SK-N-SH (cell line): ENCODE measurements around the gene RNF7. TPM values are rescaled to one million over a fixed set of nuclear protein-coding genes. Genes with fewer than 3 reads are reported as not detected.
"Not testable (repeated sequence)": the region's sequence is repeated elsewhere in the genome, so short reads cannot be mapped to it uniquely, and the experiment has no call there.

Source experiments
- CTCF ChIA-PET: fragments of 300-600, 350-600 bp; formaldehyde crosslinking; extraction: SDS; loops from one replicate; lab custom pipeline; 2021; lab: Yijun Ruan, JAX
- POLR2A ChIA-PET: fragments of 350-600 bp; sonication (Branson Sonifier 250); formaldehyde crosslinking; extraction: SDS; loops from one replicate; lab custom pipeline; 2020; ENCODE audit warnings: antibody characterized with exemption, inconsistent platforms; lab: Yijun Ruan, JAX
- DNase-seq: peaks from one replicate; pipeline ENCODE4 v3.0.0; 2012
- H2AFZ ChIP-seq: fragments of 200-600 bp; sonication (generic); 2 replicates; pipeline ENCODE4 v1.8.1; 2016; ENCODE audit warnings: antibody characterized with exemption, mild to moderate bottlenecking, low read depth
- H3F3A ChIP-seq: fragments of 200-600 bp; sonication (generic); replicated peaks from 2 replicates; pipeline ENCODE3; 2016; ENCODE audit warnings: antibody characterized with exemption, mild to moderate bottlenecking; ENCODE audit not compliant: insufficient read depth
- H3K27ac ChIP-seq, 2 experiments: fragments of 200-500 bp in 1 of 2; fragments of 200-600 bp in 1 of 2; sonication (Bioruptor generic) in 1 of 2; sonication (generic), shearing (Covaris generic) in 1 of 2; 2 replicates each; pipeline versions ENCODE4 v1.5.1 to v1.6.1; 2014 to 2016; ENCODE audit warnings: low read depth in 2 of 2, inconsistent platforms in 1 of 2, low read length in 1 of 2, mild to moderate bottlenecking in 1 of 2, mixed read lengths in 1 of 2
- H3K27me3 ChIP-seq: fragments of 200-600 bp; sonication (generic), shearing (Covaris generic); 2 replicates; pipeline ENCODE4 v1.6.1; 2016; ENCODE audit warnings: mixed run types; ENCODE audit not compliant: insufficient read depth
- H3K36me3 ChIP-seq, 2 experiments: fragments of 200-500 bp in 1 of 2; fragments of 200-600 bp in 1 of 2; sonication (Bioruptor generic) in 1 of 2; sonication (generic) in 1 of 2; replicated peaks in 1 of 2; 2 replicates each; pipeline versions ENCODE3 to v1.5.1; 2014 to 2016; ENCODE audit warnings: low read length in 1 of 2, mild to moderate bottlenecking in 1 of 2; ENCODE audit not compliant: insufficient read depth in 2 of 2, control insufficient read depth in 1 of 2
- H3K4me1 ChIP-seq, 2 experiments: fragments of 200-500 bp in 1 of 2; fragments of 200-600 bp in 1 of 2; sonication (Bioruptor generic) in 1 of 2; sonication (generic), shearing (Covaris generic) in 1 of 2; 2 replicates each; pipeline versions ENCODE4 v1.5.1 to v1.6.1; 2014 to 2016; ENCODE audit warnings: low read depth in 1 of 2, low read length in 1 of 2, mixed run types in 1 of 2; ENCODE audit not compliant: insufficient read depth in 2 of 2, control insufficient read depth in 1 of 2
- H3K4me2 ChIP-seq: fragments of 200-600 bp; sonication (generic), shearing (Covaris generic); 2 replicates; pipeline ENCODE4 v1.6.1; 2017; ENCODE audit warnings: mixed run types
- H3K4me3 ChIP-seq, 2 experiments: fragments of 200-500 bp in 1 of 2; fragments of 200-600 bp in 1 of 2; sonication (Bioruptor generic) in 1 of 2; sonication (generic), shearing (Covaris generic) in 1 of 2; 2 replicates each; pipeline versions ENCODE4 v1.5.1 to v1.8.1; 2014 to 2016; ENCODE audit warnings: low read depth in 2 of 2, inconsistent platforms in 1 of 2, low read length in 1 of 2, mild to moderate bottlenecking in 1 of 2, mixed read lengths in 1 of 2, moderate library complexity in 1 of 2
- H3K79me2 ChIP-seq: fragments of 200-600 bp; sonication (generic); 2 replicates; pipeline ENCODE4 v1.8.1; 2017; ENCODE audit warnings: mild to moderate bottlenecking; ENCODE audit not compliant: insufficient read depth
- H3K9ac ChIP-seq: fragments of 200-600 bp; sonication (generic); 2 replicates; pipeline ENCODE4 v1.6.1; 2017; ENCODE audit warnings: mixed run types
- H3K9me2 ChIP-seq: fragments of 200-600 bp; sonication (generic); 2 replicates; pipeline ENCODE4 v1.6.1; 2017; ENCODE audit warnings: mixed run types
- H3K9me3 ChIP-seq: fragments of 200-600 bp; sonication (generic); 2 replicates; pipeline ENCODE4 v1.6.1; 2017; ENCODE audit warnings: mixed run types, mild to moderate bottlenecking, moderate library complexity
- H4K20me1 ChIP-seq: fragments of 200-600 bp; sonication (generic); 2 replicates; pipeline ENCODE4 v1.6.1; 2017; ENCODE audit warnings: mild to moderate bottlenecking, mixed run types; ENCODE audit not compliant: insufficient read depth
- EZH2phosphoT487 ChIP-seq: fragments of 200-600 bp; sonication (generic); IDR thresholded peaks from 2 replicates; pipeline ENCODE4 v1.6.1; 2017; ENCODE audit warnings: low read depth, mixed run types, mild to moderate bottlenecking, antibody characterized with exemption, moderate library complexity, borderline replicate concordance
- FOSL2 ChIP-seq: IDR thresholded peaks from 2 replicates; pipeline ENCODE4 v1.4.0; 2012; ENCODE audit warnings: low read depth, mild to moderate bottlenecking, moderate library complexity, borderline replicate concordance
- FOXJ3 ChIP-seq: sonication (generic); formaldehyde crosslinking; IDR thresholded peaks from 2 replicates; pipeline ENCODE4 v1.5.1; 2020; ENCODE audit warnings: mild to moderate bottlenecking, missing genetic modification reagents
- FOXM1 ChIP-seq: IDR thresholded peaks from 2 replicates; pipeline ENCODE4 v1.4.0; 2012; ENCODE audit warnings: low read depth, mild to moderate bottlenecking
- GATA2 ChIP-seq: sonication (generic); formaldehyde crosslinking; IDR thresholded peaks from 2 replicates; pipeline ENCODE4 v1.5.0; 2020; ENCODE audit warnings: mild to moderate bottlenecking, missing genetic modification reagents
- MEF2A ChIP-seq: IDR thresholded peaks from 2 replicates; pipeline ENCODE4 v1.4.0; 2012; ENCODE audit warnings: low read depth, borderline replicate concordance
- NFIC ChIP-seq: IDR thresholded peaks from 2 replicates; pipeline ENCODE4 v1.4.0; 2012; ENCODE audit warnings: borderline replicate concordance
- POLR2AphosphoS5 ChIP-seq: IDR thresholded peaks from 2 replicates; pipeline ENCODE4 v1.6.1; 2012; ENCODE audit warnings: low read depth, low read length
- RCOR1 ChIP-seq: fragments of 150-350 bp; IDR thresholded peaks from 2 replicates; pipeline ENCODE4 v1.6.1; 2017; ENCODE audit warnings: antibody characterized with exemption, low read length
- SMC3 ChIP-seq: IDR thresholded peaks from 2 replicates; pipeline ENCODE4 v1.6.1; 2012; ENCODE audit warnings: low read depth, low read length, improper control_type of control experiment
- TEAD4 ChIP-seq: IDR thresholded peaks from 2 replicates; pipeline ENCODE4 v1.4.0; 2012; ENCODE audit warnings: mild to moderate bottlenecking, borderline replicate concordance; ENCODE audit not compliant: insufficient read depth
- WGBS: methylation state at CpG from one replicate; pipeline ENCODE4 v1.1.6; 2017; ENCODE audit warnings: low lambda C conversion rate; 5-methylcytosine and 5-hydroxymethylcytosine counted together
- polyA plus RNA-seq, 3 experiments: library from polyadenylated mRNA; depleted of rRNA; stranded (reverse); fragments of >200 nt; gene quantifications; 2 replicates each; pipeline ENCODE4 v1.2.3, GENCODE V29; 2012
- TF ChIP-seq, protein P1 (sequence below): fragments of 150-350 bp; IDR thresholded peaks from 2 replicates; pipeline ENCODE4 v1.6.1; 2017; ENCODE audit warnings: antibody characterized with exemption, low read length, low read depth, borderline replicate concordance
- TF ChIP-seq, protein P2 (sequence below): IDR thresholded peaks from 2 replicates; pipeline ENCODE4 v1.4.0; 2012; ENCODE audit warnings: low read depth, borderline replicate concordance
- TF ChIP-seq, protein P3 (sequence below): fragments of 150-350 bp; IDR thresholded peaks from 2 replicates; pipeline ENCODE4 v1.6.1; 2016; ENCODE audit warnings: mild to moderate bottlenecking, low read depth, low read length
- TF ChIP-seq, protein P4 (sequence below): IDR thresholded peaks from 2 replicates; pipeline ENCODE4; 2012
- TF ChIP-seq, protein P5 (sequence below): IDR thresholded peaks from 2 replicates; pipeline ENCODE4 v1.4.0; 2012; ENCODE audit warnings: low read depth

The RNF7 gene
- polyA plus RNA-seq, 1 of the 3 experiments (the other 2 are of a cell fraction) = 77.1 TPM

DNA sequence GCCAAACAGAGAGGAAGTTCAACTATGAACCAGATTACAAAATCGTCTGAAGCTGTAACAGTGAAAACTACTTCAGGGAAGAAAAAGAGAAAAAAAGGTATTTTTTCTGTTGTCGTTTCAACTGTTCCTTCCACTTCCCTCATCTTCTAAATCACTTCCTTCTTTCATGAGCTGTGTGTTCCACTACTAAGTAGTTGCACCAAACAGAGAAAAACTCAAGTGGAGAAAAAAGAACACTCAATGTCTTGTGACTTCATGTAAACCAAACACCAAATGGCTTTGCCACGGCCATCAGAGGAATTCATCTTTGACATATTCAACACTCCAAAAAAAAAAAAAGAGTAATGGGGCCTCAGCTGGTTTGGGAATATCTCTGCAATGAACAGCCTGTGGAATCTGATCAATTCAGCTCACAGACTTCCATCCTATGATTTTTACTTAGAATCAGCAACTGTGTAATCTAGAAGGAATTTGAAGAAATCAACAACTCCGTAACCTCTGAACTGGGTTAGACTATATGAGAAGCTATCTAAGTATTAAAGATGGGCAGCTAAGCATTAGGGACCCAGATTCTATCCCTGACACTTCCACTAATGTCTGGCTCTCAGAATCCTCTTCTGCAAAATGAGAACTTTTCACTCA, 47.5 kb upstream of the RNF7 start (continued):
- no peak for TF ChIP-seq POLR2AphosphoS5
- no peak for TF ChIP-seq NFIC
- TF ChIP-seq, protein P1, sequence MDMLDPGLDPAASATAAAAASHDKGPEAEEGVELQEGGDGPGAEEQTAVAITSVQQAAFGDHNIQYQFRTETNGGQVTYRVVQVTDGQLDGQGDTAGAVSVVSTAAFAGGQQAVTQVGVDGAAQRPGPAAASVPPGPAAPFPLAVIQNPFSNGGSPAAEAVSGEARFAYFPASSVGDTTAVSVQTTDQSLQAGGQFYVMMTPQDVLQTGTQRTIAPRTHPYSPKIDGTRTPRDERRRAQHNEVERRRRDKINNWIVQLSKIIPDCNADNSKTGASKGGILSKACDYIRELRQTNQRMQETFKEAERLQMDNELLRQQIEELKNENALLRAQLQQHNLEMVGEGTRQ = no peak

DNA sequence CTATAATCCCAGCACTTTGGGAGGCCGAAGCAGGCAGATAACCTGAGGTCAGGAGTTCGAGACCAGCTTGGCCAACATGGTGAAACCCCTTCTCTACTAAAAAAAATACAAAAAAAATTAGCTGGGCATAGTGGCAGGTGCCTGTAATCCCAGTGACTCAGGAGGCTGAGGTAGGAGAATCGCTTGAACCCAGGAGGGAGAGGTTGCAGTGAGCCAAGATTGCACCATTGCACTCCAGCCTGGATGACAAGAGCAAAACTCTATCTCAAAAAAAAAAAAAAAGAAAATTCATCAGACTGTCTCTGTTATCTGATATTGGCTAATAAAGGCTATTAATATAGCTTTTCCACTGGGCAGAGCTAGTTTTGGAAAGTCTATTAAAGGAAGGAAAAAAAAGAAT, 46.6 kb upstream of the RNF7 start:
- H3K36me3 ChIP-seq, H3F3A ChIP-seq, H3K79me2 ChIP-seq, H3K4me3 ChIP-seq, H2AFZ ChIP-seq, H3K9me2 ChIP-seq, H3K4me2 ChIP-seq, POLR2A ChIA-PET, H3K9ac ChIP-seq, H3K9me3 ChIP-seq, DNase-seq, H3K27me3 ChIP-seq, H4K20me1 ChIP-seq, H3K4me1 ChIP-seq, H3K27ac ChIP-seq: not testable (repeated sequence)
- WGBS = 50% methylated on average over 3 of the region's 3 CpGs
- CTCF ChIA-PET = interaction anchor here (1.3 kb wide), 1 partner anchor 47 kb away, joined by 3 read pairs; the partner anchor contains the start of gene RNF7

DNA sequence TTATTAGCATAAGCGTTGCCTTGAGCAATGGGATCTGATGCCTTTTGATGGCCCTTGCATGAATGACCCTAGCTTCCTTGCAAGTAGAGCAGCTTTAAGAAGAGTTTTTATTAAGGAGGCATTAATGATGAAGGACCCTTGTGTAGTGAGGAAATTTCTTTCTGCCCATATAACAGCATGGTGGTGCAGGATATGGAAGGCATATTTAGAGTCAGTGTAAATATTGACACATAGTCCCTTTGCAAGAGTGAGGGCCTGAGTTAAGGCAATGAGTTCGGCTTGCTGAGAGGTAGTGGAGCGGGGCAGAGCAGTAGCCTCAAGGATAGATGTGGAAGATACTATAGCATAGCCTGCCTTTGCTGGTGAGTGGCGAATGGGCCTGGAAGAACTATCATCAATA, 45.1 kb upstream of the RNF7 start:
- H3K4me2 ChIP-seq, POLR2A ChIA-PET, H3K36me3 ChIP-seq, H3K9me2 ChIP-seq, DNase-seq, H3K9ac ChIP-seq, H4K20me1 ChIP-seq, H3F3A ChIP-seq, H3K27me3 ChIP-seq, H3K27ac ChIP-seq, H3K4me1 ChIP-seq, H3K9me3 ChIP-seq, H3K79me2 ChIP-seq, H2AFZ ChIP-seq, H3K4me3 ChIP-seq: not testable (repeated sequence)
- WGBS = 68% methylated on average over 4 of the region's 4 CpGs
- CTCF ChIA-PET = interaction anchor here (0.6 kb wide), 1 partner anchor 135 kb away, joined by 4 read pairs; no protein-coding TSS in a partner anchor

DNA sequence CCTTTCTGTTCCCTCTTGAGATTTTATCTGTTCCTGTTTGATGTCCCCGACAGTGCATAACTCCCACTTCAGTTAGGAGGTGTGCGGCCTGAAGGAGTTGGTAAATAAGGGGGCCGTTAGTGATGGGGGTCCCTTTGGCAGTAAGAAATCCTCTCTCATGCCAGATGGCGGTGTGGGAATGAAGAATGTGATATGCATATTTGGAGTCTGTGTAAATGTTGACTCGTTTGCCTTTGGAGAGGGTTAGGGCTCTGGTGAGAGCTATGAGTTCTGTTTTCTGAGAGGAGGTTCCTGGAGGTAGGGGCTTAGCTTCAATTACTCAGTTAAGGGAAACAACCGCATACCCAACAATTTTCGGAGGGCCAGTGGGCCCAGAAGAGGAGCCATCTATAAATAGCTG, 38.8 kb upstream of the RNF7 start:
- Histone ChIP-seq H4K20me1 (no peaks in the 10 kb centered on the region), H3K4me1 (no peaks in the 10 kb centered on the region), H3K9me2 (no peaks in the 10 kb centered on the region), H3K4me3 (no peak overlapping the region), H3K9ac (no peak overlapping the region), H2AFZ (no peak overlapping the region), H3K36me3 (no peaks in the 10 kb centered on the region), H3F3A (no peaks in the 10 kb centered on the region), H3K79me2 (no peaks in the 10 kb centered on the region), H3K9me3 (no peaks in the 10 kb centered on the region), H3K27me3 (no peaks in the 10 kb centered on the region), H3K27ac (no peak overlapping the region), H3K4me2 (no peak overlapping the region)
- ChIA-PET CTCF (no interaction called here), POLR2A (no interaction called here)
- no peak for DNase-seq
- 53% methylated on average over 7 of the region's 7 CpGs for WGBS
- TF ChIP-seq, protein P2, sequence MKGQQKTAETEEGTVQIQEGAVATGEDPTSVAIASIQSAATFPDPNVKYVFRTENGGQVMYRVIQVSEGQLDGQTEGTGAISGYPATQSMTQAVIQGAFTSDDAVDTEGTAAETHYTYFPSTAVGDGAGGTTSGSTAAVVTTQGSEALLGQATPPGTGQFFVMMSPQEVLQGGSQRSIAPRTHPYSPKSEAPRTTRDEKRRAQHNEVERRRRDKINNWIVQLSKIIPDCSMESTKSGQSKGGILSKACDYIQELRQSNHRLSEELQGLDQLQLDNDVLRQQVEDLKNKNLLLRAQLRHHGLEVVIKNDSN = no peak
- TF ChIP-seq MEF2A (no peak), FOXM1 (no peak), SMC3 (no peak), GATA2 (CRISPR knock-in tag) (no peak), FOXJ3 (CRISPR knock-in tag) (no peak), POLR2AphosphoS5 (no peak), EZH2phosphoT487 (no peak), TEAD4 (no peak), RCOR1 (no peak), FOSL2 (no peak)
- TF ChIP-seq, protein P3, sequence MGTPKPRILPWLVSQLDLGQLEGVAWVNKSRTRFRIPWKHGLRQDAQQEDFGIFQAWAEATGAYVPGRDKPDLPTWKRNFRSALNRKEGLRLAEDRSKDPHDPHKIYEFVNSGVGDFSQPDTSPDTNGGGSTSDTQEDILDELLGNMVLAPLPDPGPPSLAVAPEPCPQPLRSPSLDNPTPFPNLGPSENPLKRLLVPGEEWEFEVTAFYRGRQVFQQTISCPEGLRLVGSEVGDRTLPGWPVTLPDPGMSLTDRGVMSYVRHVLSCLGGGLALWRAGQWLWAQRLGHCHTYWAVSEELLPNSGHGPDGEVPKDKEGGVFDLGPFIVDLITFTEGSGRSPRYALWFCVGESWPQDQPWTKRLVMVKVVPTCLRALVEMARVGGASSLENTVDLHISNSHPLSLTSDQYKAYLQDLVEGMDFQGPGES = no peak
- TF ChIP-seq, protein P4, sequence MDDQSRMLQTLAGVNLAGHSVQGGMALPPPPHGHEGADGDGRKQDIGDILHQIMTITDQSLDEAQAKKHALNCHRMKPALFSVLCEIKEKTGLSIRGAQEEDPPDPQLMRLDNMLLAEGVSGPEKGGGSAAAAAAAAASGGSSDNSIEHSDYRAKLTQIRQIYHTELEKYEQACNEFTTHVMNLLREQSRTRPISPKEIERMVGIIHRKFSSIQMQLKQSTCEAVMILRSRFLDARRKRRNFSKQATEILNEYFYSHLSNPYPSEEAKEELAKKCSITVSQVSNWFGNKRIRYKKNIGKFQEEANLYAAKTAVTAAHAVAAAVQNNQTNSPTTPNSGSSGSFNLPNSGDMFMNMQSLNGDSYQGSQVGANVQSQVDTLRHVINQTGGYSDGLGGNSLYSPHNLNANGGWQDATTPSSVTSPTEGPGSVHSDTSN = no peak
- TF ChIP-seq, protein P5, sequence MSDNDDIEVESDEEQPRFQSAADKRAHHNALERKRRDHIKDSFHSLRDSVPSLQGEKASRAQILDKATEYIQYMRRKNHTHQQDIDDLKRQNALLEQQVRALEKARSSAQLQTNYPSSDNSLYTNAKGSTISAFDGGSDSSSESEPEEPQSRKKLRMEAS = no peak
